T-helper 2 cell treated with Interferon-gamma antibody and Interleukin-4, amounts not matched to agents 5 μg/mL and 100 μg/mL, for 36 hours (primary cell): ENCODE measurements around the gene LOXL4.
"Not testable (repeated sequence)": the region's sequence is repeated elsewhere in the genome, so short reads cannot be mapped to it uniquely, and the experiment has no call there.

ENCODE experiments used
- DNase-seq: peaks from one replicate; pipeline ENCODE4 v3.0.0; 2021; ENCODE audit warnings: low spot score
- H3K27ac Mint-ChIP-seq: one replicate; pipeline ENCODE4 v1.8.0; 2021; ENCODE audit warnings: mild to moderate bottlenecking, mixed read lengths
- H3K27me3 Mint-ChIP-seq: one replicate; pipeline ENCODE4 v1.8.0; 2021; ENCODE audit warnings: low read depth, mixed read lengths
- H3K36me3 Mint-ChIP-seq: one replicate; pipeline ENCODE4 v1.8.0; 2021; ENCODE audit warnings: low read depth, mixed read lengths
- H3K4me1 Mint-ChIP-seq: one replicate; pipeline ENCODE4 v1.8.0; 2021; ENCODE audit warnings: low read depth, mixed read lengths
- H3K4me3 Mint-ChIP-seq: one replicate; pipeline ENCODE4 v1.8.0; 2022; ENCODE audit warnings: mild to moderate bottlenecking, moderate library complexity, mixed read lengths
- H3K9me3 Mint-ChIP-seq: one replicate; pipeline ENCODE4 v1.8.0; 2021; ENCODE audit warnings: mixed read lengths

The LOXL4 gene

GRCh38 chr10:98253499-98253898, 14.5 kb downstream of the LOXL4 start:
- Mint-ChIP-seq H3K4me1 (no peaks in the 10 kb centered on the region), H3K4me3 (no peak overlapping the region), H3K9me3 (no peaks in the 10 kb centered on the region), H3K27ac (no peak overlapping the region), H3K36me3 (no peaks in the 10 kb centered on the region), H3K27me3 (no peaks in the 10 kb centered on the region)
- DNase-seq: peak; percentile 2

GRCh38 chr10:98252464-98252863, 15.5 kb downstream of the LOXL4 start:
- peaks cover 6% of the 10 kb centered on the region for H3K36me3 Mint-ChIP-seq
- no peaks in the 10 kb centered on the region for H3K9me3 Mint-ChIP-seq
- H3K27me3 Mint-ChIP-seq: no peaks in the 10 kb centered on the region

DNA sequence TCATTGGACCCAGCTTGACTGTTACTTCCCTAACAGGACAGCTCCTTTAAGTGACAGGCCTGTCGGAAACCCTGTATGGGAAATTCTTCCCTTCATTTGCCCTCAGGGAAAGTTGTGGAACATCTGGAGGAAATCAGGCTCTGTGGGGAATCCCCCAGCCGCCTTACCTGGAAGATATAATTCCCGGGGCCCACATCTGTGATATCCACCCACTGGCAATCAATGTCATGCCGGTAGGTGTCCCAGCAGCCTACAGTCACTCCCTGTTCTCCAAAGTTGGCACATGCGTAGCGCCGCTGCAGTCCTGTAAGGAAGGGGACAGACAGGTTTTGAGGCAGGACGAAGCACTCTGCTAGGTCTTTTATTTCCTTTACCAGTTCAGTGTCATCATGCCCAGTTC, 16.6 kb downstream of the LOXL4 start:
- no peaks in the 10 kb centered on the region for H3K27me3 Mint-ChIP-seq
- H3K4me3 Mint-ChIP-seq: no peak overlapping the region
- H3K9me3 Mint-ChIP-seq: no peaks in the 10 kb centered on the region
- no peaks in the 10 kb centered on the region for H3K4me1 Mint-ChIP-seq
- peaks cover 9% of the 10 kb centered on the region for H3K36me3 Mint-ChIP-seq
- no peak overlapping the region for H3K27ac Mint-ChIP-seq
- peak; percentile 3 for DNase-seq

More at GRCh38 chr10:98252464-98252863, 15.5 kb downstream of the LOXL4 start:
- DNase-seq: no peak
- no peaks in the 10 kb centered on the region for H3K4me1 Mint-ChIP-seq
- no peak overlapping the region for H3K4me3 Mint-ChIP-seq
- H3K27ac Mint-ChIP-seq: no peak overlapping the region

DNA sequence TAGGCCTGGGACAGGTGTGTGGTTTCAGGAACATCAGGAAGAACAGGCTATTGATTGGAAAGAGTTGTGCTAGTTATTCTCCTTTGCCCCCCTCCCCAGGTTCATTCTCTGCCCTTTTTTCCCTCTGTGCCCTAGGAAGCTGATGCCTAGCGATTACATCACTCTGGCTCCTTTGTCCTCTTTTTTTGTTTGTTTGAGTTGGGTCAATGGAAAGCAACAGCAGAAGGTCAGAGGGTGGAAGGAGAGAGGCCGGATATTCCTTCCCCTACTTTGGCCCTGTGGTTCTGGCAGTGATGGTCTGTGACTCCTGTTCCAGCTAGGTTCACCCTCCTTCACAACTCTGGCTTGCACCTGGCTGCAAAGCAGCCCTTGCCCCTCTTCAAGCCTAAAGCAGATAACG, 18.9 kb downstream of the LOXL4 start:
- Mint-ChIP-seq H3K36me3 (peaks cover 13% of the 10 kb centered on the region), H3K9me3 (no peaks in the 10 kb centered on the region), H3K4me3 (no peak overlapping the region), H3K4me1 (no peaks in the 10 kb centered on the region), H3K27me3 (no peaks in the 10 kb centered on the region), H3K27ac (no peak overlapping the region)
- no peak for DNase-seq

DNA sequence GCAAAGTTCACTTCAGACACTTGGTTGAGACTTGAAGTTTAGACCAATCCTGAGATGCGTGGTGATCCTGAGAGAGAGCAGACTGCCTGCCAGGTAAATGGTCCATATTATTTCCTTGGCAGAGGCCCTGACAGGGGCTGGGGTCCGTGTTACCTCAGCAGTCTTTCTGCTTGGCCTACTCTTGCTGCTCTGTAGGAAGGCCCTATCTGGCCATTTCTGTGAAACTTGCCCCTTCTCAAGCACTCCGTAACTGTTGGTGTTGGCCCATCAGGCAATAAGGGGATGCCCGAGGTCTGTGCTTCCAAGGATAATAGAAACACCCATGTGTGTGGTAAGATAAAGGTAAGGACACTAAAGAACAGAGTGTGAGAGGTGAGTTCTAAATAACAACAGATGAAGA, 20.0 kb downstream of the LOXL4 start:
- H3K36me3 Mint-ChIP-seq: peaks cover 18% of the 10 kb centered on the region
- no peaks in the 10 kb centered on the region for H3K4me1 Mint-ChIP-seq

GRCh38 chr10:98246911-98247805, 20.8 kb downstream of the LOXL4 start:
- H3K27ac Mint-ChIP-seq: peak overlapping the region; percentile 20
- no peaks in the 10 kb centered on the region for H3K4me1 Mint-ChIP-seq
- no peak overlapping the region for H3K4me3 Mint-ChIP-seq
- peaks cover 23% of the 10 kb centered on the region for H3K36me3 Mint-ChIP-seq
- H3K27me3 Mint-ChIP-seq: no peaks in the 10 kb centered on the region
- no peaks in the 10 kb centered on the region for H3K9me3 Mint-ChIP-seq
- DNase-seq: no peak

More for the DNA sequence above, 20.0 kb downstream of the LOXL4 start:
- Mint-ChIP-seq H3K9me3 (no peaks in the 10 kb centered on the region), H3K27me3 (no peaks in the 10 kb centered on the region), H3K4me3 (no peak overlapping the region), H3K27ac (no peak overlapping the region)
- no peak for DNase-seq

DNA sequence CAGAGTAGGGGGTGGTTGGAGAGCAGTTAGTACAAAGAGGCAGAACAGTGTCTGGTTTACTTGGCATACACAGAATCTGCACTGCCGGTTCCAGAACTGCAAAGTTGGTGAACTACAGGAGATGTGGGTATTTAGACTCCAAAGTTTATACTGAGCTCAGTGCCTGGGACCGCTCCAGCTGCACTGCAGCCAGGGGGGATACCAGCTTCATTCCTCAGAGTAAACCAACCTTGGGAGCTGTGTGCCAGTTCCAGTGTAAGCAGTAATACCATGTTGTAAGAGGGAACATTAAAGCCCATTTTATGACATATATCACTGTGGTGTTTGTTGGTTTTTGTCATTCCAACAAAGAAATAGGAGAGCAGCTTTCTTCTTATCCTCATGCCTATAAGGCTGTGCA, 23.4 kb downstream of the LOXL4 start:
- Mint-ChIP-seq H3K27ac (no peak overlapping the region), H3K27me3 (no peaks in the 10 kb centered on the region), H3K4me3 (no peak overlapping the region), H3K4me1 (no peaks in the 10 kb centered on the region), H3K36me3 (peaks cover 34% of the 10 kb centered on the region), H3K9me3 (no peaks in the 10 kb centered on the region)
- no peak for DNase-seq

GRCh38 chr10:98244141-98244540, 23.9 kb downstream of the LOXL4 start:
- no peak for DNase-seq
- H3K4me1 Mint-ChIP-seq: no peaks in the 10 kb centered on the region
- H3K9me3 Mint-ChIP-seq: no peaks in the 10 kb centered on the region
- H3K27ac Mint-ChIP-seq: no peak overlapping the region
- no peak overlapping the region for H3K4me3 Mint-ChIP-seq
- no peaks in the 10 kb centered on the region for H3K27me3 Mint-ChIP-seq
- H3K36me3 Mint-ChIP-seq: peaks cover 34% of the 10 kb centered on the region

DNA sequence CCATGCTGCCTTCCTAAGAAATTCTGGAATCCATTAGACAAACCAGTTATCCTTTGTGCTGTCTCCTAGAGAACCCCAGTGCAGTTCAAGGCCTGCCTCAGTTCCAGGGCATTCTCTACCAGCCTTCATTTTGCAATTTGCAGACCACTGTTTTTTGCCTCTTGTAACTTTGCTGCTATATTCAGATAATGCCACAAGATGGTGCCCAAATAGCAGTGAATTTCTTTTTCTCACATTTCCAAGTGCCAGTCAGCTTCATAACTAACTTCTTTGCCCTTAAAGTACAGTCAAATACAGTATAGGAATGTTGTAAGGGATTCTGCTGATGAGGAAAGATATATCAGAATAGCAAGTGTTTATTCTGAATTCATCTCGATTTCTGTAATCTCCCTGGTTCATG, 25.2 kb downstream of the LOXL4 start:
- DNase-seq: no peak
- H3K4me3 Mint-ChIP-seq: no peak overlapping the region
- no peak overlapping the region for H3K27ac Mint-ChIP-seq
- H3K36me3 Mint-ChIP-seq: peaks cover 32% of the 10 kb centered on the region
- H3K27me3 Mint-ChIP-seq: no peaks in the 10 kb centered on the region
- H3K4me1 Mint-ChIP-seq: peaks cover 7% of the 10 kb centered on the region
- no peaks in the 10 kb centered on the region for H3K9me3 Mint-ChIP-seq

- peaks cover 13% of the 10 kb centered on the region for H3K4me1 Mint-ChIP-seq
These were observed 27.5 kb downstream of the LOXL4 start for GRCh38 chr10:98240524-98240923.

DNA sequence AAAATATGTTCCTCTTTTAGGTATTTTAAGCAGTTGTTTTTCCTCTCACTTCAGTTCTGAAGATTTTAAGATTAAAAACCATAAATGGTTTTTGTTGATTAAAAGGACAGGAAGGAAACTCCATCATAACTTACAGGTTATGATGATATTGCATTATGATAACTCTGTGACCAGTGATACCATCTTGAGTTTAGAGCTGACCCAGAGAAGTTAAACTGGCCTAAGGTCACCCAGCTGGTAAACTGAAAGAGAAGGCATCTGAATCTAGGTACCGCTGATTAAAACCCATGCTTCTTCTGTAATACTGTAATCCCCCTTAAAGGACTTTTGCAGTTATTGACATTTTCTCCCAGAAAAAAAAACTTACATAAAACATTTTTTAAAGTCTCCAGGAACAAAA, 29.6 kb downstream of the LOXL4 start:
- Mint-ChIP-seq H3K27ac (no peak overlapping the region), H3K4me3 (no peak overlapping the region), H3K9me3 (no peaks in the 10 kb centered on the region), H3K36me3 (peaks cover 45% of the 10 kb centered on the region), H3K4me1 (peaks cover 13% of the 10 kb centered on the region), H3K27me3 (no peaks in the 10 kb centered on the region)
- DNase-seq: no peak

More at GRCh38 chr10:98240524-98240923, 27.5 kb downstream of the LOXL4 start:
- Mint-ChIP-seq H3K4me3 (no peak overlapping the region), H3K9me3 (no peaks in the 10 kb centered on the region), H3K27me3 (no peaks in the 10 kb centered on the region), H3K36me3 (peaks cover 42% of the 10 kb centered on the region), H3K27ac (no peak overlapping the region)
- no peak for DNase-seq

DNA sequence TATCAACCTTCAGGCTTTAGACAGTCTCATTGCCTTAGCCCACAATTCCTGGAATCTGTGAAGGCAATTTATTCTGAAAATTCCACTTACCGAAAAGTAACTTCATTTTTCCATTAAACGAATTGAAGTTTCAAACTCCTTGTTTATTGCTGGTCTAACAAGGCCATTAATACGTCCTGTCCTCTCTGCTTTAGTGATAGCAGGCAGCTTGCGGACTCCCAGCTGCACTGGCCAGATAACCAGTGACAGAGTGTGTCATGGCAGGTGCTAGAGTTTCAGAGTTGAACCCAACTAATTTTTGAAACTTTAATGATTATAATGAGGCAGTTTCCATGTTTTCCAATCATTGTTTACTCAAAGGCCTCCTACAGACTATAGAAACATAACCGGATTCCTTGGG, 31.1 kb downstream of the LOXL4 start:
- H3K4me1 Mint-ChIP-seq: peaks cover 13% of the 10 kb centered on the region
- DNase-seq: no peak
- no peak overlapping the region for H3K27ac Mint-ChIP-seq
- no peaks in the 10 kb centered on the region for H3K27me3 Mint-ChIP-seq
- no peak overlapping the region for H3K4me3 Mint-ChIP-seq
- H3K36me3 Mint-ChIP-seq: peaks cover 46% of the 10 kb centered on the region
- no peaks in the 10 kb centered on the region for H3K9me3 Mint-ChIP-seq

- Mint-ChIP-seq H3K4me1 (peaks cover 13% of the 10 kb centered on the region), H3K9me3 (no peaks in the 10 kb centered on the region), H3K36me3 (peaks cover 45% of the 10 kb centered on the region), H3K4me3 (no peak overlapping the region), H3K27ac (no peak overlapping the region), H3K27me3 (no peaks in the 10 kb centered on the region)
- no peak for DNase-seq
These were observed 32.1 kb downstream of the LOXL4 start for GRCh38 chr10:98235846-98236245.

GRCh38 chr10:98231417-98231816, 36.6 kb downstream of the LOXL4 start:
- Mint-ChIP-seq H3K9me3 (peaks cover 9% of the 10 kb centered on the region), H3K4me3 (no peak overlapping the region), H3K36me3 (peaks cover 57% of the 10 kb centered on the region)

DNA sequence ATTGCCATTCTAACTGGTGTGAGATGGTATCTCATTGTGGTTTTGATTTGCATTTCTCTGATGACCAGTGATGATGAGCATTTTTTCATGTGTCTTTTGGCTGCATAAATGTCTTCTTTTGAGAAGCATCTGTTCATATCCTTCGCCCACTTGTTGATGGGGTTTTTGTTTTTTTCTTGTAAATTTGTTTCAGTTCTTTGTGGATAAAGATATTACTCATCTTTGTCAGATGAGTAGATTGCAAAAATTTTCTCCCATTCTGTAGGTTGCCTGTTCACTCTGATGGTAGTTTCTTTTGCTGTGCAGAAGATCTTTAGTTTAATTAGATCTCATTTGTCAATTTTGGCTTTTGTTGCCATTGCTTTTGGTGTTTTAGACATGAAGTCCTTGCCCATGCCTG, 39.7 kb downstream of the LOXL4 start:
- not testable (repeated sequence) for DNase-seq, H3K27me3 Mint-ChIP-seq, H3K27ac Mint-ChIP-seq, H3K9me3 Mint-ChIP-seq, H3K4me3 Mint-ChIP-seq, H3K4me1 Mint-ChIP-seq
- peaks cover 52% of the 10 kb centered on the region for H3K36me3 Mint-ChIP-seq

More at GRCh38 chr10:98231417-98231816, 36.6 kb downstream of the LOXL4 start:
- no peak overlapping the region for H3K27ac Mint-ChIP-seq
- peaks cover 5% of the 10 kb centered on the region for H3K4me1 Mint-ChIP-seq
- no peak for DNase-seq
- no peaks in the 10 kb centered on the region for H3K27me3 Mint-ChIP-seq
